Measurements from ENCODE around the gene INKA2. TPM values are rescaled to one million over a fixed set of nuclear protein-coding genes. Genes with fewer than 3 reads are reported as not detected.

INKA2 gene
- total RNA-seq, 1 donor from 2014 or later = 4.6 TPM

GRCh38 chr1:111733183-111733991 lies 5.8 kb downstream of the INKA2 start:
- DNase-seq (ENCODE audit: low read depth, low spot score) = peak; percentile 87

- no peak for DNase-seq (ENCODE audit: low read depth, low spot score)
These were observed 6.5 kb downstream of the INKA2 start for GRCh38 chr1:111732718-111733117.

GRCh38 chr1:111731956-111732355 lies 7.2 kb downstream of the INKA2 start:
- DNase-seq (ENCODE audit: low read depth, low spot score) = no peak

- no peak for DNase-seq (ENCODE audit: low read depth, low spot score)
These were observed 8.5 kb downstream of the INKA2 start for GRCh38 chr1:111730706-111731105.

- no peak for DNase-seq (ENCODE audit: low read depth, low spot score)
These were observed 9.1 kb downstream of the INKA2 start for GRCh38 chr1:111729946-111730681.

- no peak for DNase-seq (ENCODE audit: low read depth, low spot score)
These were observed 9.8 kb downstream of the INKA2 start for GRCh38 chr1:111729271-111729921.

GRCh38 chr1:111727056-111727455 lies 12.1 kb downstream of the INKA2 start:
- DNase-seq (ENCODE audit: low read depth, low spot score) = no peak

GRCh38 chr1:111725192-111725591 lies 14.0 kb downstream of the INKA2 start:
- no peak for DNase-seq (ENCODE audit: low read depth, low spot score)

- no peak for DNase-seq (ENCODE audit: low read depth, low spot score)
These were observed 15.3 kb downstream of the INKA2 start for GRCh38 chr1:111723871-111724270.

- DNase-seq (ENCODE audit: low read depth, low spot score) = no peak
These were observed 15.9 kb downstream of the INKA2 start for GRCh38 chr1:111723091-111723806.

GRCh38 chr1:111720977-111721786 lies 18.0 kb downstream of the INKA2 start:
- DNase-seq (ENCODE audit: low read depth, low spot score) = no peak

GRCh38 chr1:111720274-111720976 lies 18.8 kb downstream of the INKA2 start:
- DNase-seq (ENCODE audit: low read depth, low spot score) = no peak

GRCh38 chr1:111719674-111720132 lies 19.5 kb downstream of the INKA2 start:
- peak; percentile 74 for DNase-seq (ENCODE audit: low read depth, low spot score)

GRCh38 chr1:111719135-111719534 lies 20.1 kb downstream of the INKA2 start:
- no peak for DNase-seq (ENCODE audit: low read depth, low spot score)

- no peak for DNase-seq (ENCODE audit: low read depth, low spot score)
These were observed 21.7 kb downstream of the INKA2 start for GRCh38 chr1:111717450-111717849.

- no peak for DNase-seq (ENCODE audit: low read depth, low spot score)
These were observed 22.9 kb downstream of the INKA2 start for GRCh38 chr1:111716333-111716732.

GRCh38 chr1:111709986-111710385 lies 29.2 kb downstream of the INKA2 start:
- DNase-seq (ENCODE audit: low read depth, low spot score) = no peak

- no peak for DNase-seq (ENCODE audit: low read depth, low spot score)
These were observed 31.3 kb downstream of the INKA2 start for GRCh38 chr1:111707906-111708305.

GRCh38 chr1:111706921-111707320 lies 32.3 kb downstream of the INKA2 start:
- no peak for DNase-seq (ENCODE audit: low read depth, low spot score)

GRCh38 chr1:111705841-111706240 lies 33.4 kb downstream of the INKA2 start:
- DNase-seq (ENCODE audit: low read depth, low spot score) = no peak

All from pulmonary artery endothelial cell (primary cell).